ENCODE results near the gene PVALB.

DNA sequence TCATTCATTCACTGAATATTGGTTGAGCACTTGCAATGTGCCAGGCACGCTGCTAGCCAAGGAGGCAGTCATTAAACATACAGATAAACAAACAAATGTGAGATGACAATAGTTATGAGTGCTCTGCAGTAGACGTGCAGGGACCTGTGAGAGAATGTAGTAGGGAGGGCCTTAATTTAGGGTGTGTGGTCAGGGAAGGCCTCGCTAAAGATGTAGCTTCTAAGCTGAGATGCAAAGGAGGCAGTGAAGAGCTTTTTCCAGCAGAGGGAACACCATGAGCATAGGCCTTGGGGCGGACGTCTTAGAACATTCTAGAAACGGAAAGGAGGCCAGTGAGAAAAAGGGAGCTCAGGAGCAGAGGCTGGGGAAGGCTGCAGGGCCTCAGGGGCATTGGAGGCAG lies 43.2 kb upstream of the PVALB start:
- TF ChIP-seq, protein P1, sequence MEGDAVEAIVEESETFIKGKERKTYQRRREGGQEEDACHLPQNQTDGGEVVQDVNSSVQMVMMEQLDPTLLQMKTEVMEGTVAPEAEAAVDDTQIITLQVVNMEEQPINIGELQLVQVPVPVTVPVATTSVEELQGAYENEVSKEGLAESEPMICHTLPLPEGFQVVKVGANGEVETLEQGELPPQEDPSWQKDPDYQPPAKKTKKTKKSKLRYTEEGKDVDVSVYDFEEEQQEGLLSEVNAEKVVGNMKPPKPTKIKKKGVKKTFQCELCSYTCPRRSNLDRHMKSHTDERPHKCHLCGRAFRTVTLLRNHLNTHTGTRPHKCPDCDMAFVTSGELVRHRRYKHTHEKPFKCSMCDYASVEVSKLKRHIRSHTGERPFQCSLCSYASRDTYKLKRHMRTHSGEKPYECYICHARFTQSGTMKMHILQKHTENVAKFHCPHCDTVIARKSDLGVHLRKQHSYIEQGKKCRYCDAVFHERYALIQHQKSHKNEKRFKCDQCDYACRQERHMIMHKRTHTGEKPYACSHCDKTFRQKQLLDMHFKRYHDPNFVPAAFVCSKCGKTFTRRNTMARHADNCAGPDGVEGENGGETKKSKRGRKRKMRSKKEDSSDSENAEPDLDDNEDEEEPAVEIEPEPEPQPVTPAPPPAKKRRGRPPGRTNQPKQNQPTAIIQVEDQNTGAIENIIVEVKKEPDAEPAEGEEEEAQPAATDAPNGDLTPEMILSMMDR (IDR thresholded peaks at IDR 0.05) = no peak
- no peak for TF ChIP-seq EZH2 (IDR thresholded peaks at IDR 0.05; ENCODE audit: borderline replicate concordance, insufficient read depth, low read depth, low read length, poor library complexity, severe bottlenecking)
